Left kidney (tissue), 2 donors: ENCODE data around the gene ELOVL6. TPM values are rescaled to one million over a fixed set of nuclear protein-coding genes. Genes with fewer than 3 reads are reported as not detected.
"Not testable (repeated sequence)": the region's sequence is repeated elsewhere in the genome, so short reads cannot be mapped to it uniquely, and the experiment has no call there.

Experiments used
- DNase-seq: peaks from one replicate; pipeline ENCODE4 v3.0.0-alpha.2; 2013
- polyA plus RNA-seq: library from polyadenylated mRNA; unstranded; fragments of 120-200 nt; gene quantifications from one replicate; pipeline ENCODE4 v1.2.1, GENCODE V29; 2013; ENCODE audit not compliant: insufficient read length

Gene ELOVL6
- polyA plus RNA-seq, 1 donor: 38.2 TPM

DNA sequence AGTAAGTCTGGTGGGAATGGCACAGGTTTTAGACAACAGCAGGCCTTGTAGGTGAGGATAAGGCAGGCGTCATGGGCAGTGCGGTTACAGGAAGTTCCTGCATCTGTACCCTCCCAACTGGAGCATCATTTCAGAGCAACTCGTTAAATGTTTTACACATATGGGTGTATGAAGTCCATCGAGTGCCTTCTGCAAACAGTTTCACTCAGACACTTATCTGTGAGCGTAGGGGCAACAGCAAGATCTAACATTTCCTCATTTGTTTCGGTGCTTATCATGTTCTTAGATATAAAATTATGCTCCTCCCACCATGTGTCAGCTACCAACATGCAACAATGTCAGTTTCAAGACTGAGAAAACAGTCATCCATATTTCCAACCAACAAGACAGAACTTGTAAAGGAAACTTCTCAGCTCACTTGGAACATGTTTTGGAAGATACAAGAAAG lies 69.9 kb downstream of the ELOVL6 start:
- no peak for DNase-seq

DNA sequence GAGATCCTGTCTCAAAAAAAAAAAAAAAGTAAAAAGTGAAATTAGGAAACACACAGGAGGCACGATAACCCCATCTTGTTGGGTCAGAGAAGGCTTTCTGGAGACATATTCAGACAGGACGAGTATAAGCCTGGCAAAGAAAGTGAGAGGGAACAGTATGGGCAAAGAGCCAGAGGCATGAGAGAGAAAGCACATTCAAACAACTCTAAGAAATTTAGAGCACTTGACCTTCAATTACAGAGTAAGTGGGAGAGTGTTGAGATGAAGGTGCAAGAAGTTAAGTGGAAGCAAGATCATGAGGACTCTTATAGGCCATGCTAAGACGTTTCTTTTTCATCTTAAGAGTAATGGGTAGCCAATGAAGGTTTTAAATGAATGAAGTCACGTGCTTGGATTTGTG lies 70.4 kb downstream of the ELOVL6 start:
- no peak for DNase-seq

DNA sequence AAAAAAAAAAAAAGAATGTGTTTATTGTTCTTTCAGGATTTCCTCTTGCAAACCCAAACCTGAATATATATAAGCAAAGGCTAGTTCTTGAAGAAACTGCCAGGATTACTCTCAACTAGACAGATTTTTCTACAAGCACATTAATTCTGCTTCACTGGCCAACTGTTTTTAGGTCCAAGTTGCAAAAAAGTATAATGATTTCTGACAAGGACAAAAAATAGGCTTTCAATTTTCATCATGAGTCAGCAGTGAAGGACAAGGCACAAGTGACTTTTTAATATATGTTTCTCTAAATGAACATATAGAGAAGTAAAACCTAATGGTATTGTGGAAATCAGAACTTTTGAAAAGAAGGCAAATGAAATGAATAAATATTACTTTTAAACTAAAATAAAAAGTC lies 73.7 kb downstream of the ELOVL6 start:
- no peak for DNase-seq

DNA sequence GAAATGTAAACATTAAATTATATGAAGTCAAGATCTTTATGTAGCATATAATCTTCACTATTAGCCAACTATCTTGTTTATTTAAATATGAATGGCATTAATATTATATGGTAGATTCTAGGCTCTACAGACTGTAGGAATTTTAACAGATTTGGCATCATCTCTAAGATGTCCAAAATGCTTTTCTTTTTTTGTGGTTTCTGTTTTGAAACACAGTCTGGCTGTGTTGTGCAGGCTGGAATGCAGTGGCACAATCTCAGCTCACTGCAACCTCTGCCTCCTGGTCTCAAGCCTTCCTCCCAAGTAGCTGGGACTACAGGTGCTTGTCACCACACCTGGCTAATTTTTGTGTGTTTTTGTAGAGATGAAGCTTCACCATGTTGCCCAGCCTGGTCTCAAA lies 76.2 kb downstream of the ELOVL6 start:
- DNase-seq: no peak

DNA sequence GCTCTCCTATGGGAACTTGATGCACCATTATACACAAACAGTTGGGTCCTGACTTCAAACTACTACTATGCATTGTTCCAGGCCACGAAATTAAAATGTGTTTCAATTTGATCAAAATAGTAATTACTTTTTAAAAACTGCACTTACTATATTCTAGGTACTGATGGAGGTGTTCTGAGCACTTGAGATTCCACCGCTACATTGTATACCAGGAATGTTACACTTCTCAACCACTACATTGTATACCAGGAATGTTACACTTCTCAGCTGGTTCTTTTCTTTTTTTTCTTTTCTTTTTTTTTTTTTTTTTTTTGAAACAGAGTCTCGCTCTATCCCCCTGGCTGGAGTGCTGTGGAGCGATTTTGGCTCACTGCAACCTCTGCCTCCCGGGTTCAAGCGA lies 77.9 kb downstream of the ELOVL6 start:
- DNase-seq: no peak

DNA sequence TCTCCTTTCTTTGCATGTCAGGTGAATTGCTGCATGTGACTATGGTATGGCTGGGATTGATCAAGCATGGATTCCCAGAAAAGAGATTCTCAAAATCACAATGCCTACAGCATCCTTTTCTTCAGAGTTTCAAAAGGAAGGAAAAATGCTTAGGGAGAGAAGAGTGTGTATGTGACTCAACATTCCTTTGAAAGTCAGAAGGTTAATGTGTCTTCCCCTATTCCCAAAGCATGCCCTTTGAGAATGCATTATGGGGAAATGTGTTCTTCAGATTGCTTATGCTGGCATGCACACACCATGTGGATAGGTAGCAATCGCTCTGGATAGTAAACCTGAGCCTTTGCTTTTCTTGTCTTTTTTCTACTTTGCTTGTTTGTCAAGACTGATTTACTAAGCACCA lies 78.5 kb downstream of the ELOVL6 start:
- no peak for DNase-seq

DNA sequence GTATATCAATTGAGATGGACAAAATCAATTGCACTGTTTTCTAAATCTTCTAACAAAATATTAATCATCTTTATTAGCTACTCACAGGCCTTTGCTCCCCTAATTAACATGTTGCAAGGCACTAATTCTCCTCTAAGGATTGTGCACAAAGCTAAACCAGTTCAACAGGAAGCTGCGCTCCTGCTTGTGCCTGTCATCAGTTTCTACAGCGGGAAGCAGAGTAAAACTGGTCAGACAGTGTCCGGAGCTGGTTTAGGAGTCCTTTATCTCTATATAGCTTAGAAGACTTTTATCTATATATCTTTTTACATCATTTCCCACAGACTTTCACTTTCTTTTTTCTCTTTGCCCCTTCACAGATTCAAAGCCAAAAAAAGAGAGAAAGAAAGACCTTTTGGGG lies 79.1 kb downstream of the ELOVL6 start:
- no peak for DNase-seq

DNA sequence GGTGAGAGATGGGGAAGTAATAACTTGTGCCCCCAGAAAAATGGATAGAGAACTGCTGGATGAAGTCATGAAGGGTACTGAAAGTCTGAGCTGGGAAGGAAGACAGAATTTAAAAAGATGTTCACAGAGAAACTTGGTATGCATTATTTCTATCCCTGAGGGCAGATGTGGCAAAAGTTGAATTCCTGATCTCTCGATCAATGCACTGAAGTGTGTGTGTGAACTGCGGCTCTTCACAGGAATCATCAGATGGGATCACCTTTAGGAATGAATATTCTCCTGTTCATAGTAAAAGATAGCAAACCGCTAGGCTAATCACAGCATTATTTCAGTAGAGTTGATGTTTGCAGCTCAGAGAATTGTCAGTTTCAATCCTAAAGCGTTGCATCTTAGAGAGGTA lies 86.4 kb downstream of the ELOVL6 start:
- DNase-seq: no peak

DNA sequence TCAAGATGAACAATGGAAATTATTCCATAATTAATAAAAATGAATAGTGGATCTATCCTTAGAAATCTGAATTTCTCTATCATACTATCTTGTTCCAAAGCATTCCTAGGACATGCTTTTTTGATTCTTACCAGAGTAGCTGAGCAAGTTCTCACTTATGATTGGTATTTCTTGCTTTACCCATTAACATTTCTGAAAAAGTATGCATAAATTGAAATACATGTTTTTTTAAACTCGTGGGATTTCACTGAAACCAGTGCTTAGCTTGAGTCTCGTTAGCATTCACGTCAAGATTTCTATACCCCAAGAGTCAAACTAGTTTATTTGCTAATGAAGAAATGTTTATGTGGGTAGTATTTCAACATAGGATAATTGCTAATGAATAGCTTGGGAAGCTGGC lies 89.0 kb downstream of the ELOVL6 start:
- DNase-seq: no peak

DNA sequence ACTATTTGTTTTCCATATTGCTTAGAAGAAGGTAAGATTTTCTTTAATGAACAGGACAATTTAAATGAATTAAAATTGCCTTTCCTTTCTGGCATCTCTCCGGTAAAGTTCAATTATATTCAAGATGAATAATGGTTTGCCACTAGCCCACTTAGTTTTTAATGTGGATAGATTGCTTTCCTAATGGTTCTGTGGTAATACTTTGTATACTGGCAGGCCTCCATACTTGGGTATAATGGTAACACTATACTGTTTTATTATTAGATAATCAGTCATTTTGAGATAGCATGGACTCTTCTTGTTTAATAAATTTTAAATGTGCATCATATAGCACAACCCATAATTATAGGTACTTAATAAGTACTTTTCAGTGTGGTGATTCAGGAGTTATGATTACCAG lies 89.5 kb downstream of the ELOVL6 start:
- DNase-seq: no peak

DNA sequence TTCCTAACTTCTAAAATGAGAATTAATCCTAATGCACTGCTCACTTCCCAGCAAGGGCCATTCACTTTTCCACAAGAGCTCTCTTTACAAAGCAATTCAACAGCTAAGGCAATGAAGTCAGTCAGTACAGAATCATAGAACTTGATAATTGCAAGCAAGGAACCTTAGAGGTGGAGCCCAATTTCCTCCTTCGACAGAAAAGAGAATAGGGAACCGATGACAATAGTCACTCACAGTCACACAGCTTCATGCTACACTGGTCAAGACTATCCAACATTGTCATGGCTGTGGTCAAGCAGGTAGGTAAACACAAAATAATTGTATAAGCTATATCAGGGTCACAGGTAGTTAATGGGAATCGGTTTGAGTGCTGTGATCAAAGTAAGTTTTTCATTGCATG lies 90.0 kb downstream of the ELOVL6 start:
- DNase-seq: no peak

DNA sequence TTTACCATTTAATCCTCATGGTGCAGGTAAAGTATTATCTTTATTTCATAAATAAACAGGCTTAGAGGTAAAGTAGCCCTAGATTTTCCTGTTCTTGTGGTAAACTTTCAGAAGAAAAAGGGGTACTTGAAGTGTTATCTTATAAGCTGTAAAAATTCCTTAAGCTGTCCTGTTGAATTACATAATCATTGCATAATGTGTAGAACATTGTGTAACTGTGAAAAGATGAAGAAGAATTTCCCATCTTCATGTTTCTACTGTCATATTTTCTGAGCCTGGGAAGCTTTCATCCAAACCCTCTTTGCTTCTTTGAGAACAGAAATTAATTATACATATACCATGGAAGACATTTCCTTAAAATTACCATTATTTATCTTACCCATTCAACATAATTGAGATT lies 90.5 kb downstream of the ELOVL6 start:
- DNase-seq: no peak

DNA sequence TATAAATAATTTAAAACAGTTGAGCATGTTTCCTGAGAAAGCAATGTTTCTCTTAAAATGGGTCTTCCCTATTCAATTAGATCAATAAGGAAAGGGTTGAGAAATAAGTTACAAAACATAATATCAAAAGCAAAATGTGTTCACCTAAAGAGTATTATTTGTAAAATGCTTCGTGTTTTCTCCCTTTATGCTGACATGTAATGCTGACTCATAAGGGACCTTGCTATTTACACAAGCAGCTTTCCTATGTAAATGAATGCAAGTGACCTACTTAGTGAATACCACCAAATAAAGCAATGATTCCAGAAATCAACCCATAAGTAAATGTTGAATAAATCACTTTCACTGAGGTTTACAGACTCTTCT lies 91.5 kb downstream of the ELOVL6 start:
- no peak for DNase-seq

DNA sequence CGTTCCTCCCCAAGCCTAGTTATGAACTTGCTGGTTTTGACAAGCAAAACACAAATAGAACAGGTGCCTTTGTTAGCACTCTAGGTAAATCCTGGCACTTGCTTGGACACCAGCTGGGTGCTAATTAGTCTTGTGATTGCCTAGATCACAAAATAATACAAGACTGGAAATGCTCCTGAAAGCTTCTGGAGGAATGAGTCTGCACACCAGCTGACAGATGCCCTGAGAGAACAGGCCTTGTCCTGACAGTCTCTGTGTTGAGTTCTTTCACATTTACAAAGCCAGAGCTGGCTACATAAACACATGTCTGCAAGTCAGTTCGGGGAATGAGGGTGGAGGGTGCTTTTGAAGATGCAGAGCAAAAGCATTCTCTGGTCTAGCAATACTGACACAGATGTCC lies 93.8 kb downstream of the ELOVL6 start:
- DNase-seq: no peak

DNA sequence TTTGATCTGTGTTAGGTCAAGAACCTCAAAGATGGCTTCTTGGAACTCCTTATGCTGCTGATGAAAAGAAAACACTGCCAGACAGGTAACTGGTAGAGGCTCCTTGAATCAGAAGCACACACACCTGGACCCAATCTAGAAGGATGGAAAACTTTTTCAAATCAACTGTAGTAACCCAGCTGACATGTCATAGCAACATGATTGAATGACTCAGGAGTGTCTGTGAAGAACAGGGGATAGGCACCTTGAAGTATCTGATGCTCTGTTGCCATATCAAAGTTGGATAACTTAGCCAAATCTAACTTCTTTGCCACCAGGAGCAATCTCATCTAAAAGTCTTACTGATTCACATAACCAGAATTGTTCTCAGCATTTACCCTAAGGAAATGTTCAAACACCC lies 98.8 kb downstream of the ELOVL6 start:
- no peak for DNase-seq

DNA sequence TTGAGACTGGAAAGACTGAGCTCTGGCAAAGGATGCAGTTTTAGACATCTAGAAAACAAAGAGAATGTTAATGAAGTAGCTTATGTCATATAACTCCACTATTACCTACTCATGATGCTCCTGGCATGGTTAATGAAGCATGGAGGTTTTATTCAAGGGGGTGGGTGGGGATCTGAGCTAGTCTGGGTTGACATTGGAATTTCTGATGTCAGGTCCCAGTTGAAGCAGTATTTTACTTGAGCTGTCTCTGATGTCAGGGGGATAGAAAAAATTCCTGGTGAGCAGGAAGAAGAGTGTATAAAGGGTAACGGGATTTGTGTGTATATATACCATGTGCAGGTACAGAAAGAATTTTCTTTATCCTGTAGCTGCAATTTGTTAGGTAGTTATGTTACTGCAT lies 102.0 kb downstream of the ELOVL6 start:
- DNase-seq: no peak

DNA sequence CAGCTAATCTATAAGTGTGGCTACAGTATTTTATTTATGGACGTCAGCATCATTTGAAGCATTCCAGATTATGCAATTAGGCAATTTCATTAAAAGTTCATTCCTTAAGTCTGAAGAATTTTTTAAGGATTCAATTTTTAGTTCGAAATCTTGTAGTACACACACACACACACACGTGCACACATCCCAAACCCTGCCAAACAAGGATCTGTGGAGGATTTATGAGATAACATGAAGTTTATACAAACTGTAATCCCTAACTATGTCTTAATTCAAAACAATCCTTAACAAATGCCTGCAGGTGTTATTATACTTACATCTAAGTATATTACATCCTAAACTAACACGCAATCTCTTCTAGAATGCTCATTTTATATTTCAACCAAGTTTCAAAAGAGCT lies 105.8 kb downstream of the ELOVL6 start:
- DNase-seq: no peak

DNA sequence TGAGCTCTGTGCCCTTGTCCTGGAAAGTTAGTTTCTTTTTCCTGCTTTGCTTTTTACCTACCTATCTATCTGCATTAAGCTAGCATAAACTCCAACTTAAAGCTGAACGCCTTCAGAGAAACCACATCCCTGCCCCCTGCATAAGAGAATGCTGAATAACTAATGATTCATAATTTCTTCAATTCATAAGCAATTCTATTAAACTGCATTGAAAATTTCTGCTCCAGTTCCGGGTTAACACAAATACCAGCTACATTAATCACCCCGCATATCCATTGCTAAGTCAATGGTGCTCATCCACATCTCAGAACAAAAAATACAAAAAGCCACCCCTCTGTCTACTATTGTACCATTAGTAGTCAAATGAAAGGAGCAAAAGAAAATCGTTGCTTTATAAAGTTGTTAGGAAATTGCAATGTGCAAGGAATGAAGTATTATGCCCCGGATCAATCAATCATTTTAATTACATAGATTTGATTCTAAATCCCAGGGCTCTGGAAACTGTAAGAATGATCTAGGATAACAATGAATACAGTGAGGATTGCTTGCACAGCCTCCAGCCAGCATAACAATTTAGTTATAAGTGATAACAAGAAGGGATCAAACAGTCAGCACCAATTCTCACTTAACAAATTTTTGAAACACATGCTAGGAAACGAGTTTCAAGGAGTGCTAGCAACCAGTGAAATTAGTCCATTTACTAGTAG lies 106.8 kb downstream of the ELOVL6 start:
- DNase-seq: no peak

DNA sequence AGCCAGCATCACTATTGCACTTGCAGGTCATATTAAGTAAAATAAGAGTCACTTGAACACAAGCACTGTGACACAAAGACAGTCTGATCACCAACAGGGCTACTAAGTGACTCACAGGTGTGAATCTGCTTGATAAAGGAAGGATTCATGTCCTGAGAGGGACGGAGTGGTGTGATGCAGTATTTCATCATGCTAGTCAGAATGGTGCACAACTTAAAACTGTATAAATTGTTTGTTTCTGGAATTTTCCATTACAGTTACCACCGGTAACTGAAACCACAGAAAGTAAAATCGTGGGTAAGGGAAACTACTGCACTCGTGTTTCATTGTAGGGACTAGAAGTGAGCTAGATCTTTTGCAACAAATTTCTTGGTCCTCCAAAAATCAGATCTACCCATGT lies 109.7 kb downstream of the ELOVL6 start:
- no peak for DNase-seq

DNA sequence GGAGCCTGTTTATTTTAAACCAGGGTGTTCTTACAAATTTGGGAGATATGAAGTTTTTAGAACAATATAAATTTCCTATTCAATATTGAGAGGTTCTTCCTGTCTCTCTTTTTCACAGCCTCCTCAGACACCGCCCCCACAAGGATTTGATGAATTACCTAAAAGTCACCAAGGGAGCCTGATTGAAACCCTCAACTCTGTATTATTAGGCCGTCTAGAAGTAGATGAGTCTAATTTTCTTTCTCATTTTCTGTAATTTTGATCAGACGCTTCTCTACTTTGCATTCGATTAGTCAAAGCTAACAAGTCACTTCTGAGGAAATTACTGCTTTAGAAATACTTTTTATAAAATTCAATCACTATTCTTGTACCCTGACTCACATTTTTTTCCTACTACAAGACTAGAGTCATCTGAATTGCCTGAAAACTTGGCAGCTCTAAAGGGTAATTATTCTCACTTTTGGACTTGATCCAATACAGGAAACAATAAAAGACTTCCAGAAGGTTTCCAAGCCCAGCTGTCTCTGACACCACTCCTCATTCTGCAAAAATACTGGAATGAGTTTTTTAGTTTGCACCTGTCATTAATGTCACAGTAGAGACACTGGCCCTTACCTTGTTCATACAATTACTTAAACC lies 111.2 kb downstream of the ELOVL6 start:
- DNase-seq: peak; percentile 62

DNA sequence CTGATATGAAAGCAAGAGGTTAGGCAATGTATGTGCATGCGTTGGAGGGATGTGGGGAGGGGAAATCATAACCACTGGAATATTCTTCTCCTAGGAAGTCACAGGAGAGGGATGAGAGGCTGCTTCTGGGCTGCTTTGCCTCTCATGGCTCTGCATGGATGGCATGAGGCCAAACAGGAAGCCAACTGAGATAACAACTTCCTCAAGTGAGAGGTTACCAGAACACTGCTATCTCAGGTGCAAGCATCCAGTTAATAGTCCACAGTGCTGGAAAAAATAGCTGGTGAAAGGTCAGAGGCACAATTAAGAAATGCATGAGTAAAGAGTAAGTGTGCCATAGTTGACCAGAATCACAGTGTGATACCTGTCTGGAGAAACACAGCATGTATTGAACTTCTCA lies 113.3 kb downstream of the ELOVL6 start:
- no peak for DNase-seq

DNA sequence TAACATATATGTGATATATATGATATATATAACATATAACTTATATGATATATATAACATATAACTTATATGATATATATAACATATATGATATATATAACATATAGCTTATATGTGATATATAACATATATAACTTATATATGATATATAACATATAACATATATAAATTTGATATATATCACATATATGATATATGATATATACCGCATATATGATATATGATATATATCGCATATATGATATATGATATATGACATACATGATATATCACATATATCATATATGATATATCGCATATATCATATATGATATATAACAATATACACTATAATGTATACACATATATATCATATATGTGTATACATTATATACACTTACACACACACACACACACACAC lies 114.3 kb downstream of the ELOVL6 start:
- no peak for DNase-seq

DNA sequence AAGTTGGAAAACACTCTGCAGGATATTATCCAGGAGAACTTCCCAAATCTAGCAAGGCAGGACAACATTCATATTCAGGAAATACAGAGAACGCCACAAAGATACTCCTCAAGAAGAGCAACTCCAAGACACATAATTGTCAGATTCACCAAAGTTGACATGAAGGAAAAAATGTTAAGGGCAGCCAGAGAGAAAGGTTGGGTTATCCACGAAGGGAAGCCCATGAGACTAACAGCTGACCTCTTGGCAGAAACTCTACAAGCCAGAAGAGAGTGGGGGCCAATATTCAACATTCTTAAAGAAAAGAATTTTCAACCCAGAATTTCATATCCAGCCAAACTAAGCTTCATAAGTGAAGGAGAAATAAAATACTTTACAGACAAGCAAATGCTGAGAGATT lies 120.3 kb downstream of the ELOVL6 start:
- not testable (repeated sequence) for DNase-seq

DNA sequence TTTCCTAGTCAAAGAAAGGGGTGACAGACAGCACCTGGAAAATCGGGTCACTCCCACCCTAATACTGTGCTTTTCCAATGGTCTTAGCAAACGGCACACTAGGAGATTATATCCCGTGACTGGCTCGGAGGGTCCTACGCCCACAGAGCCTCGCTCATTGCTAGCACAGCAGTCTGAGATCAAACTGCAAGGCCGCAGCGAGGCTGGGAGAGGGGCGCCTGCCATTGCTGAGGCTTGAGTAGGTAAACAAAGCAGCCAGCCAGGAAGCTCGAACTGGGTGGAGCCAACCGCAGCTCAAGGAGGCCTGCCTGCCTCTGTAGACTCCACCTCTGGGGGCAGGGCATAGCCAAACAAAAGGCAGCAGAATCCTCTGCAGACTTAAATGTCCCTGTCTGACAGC lies 121.6 kb downstream of the ELOVL6 start:
- not testable (repeated sequence) for DNase-seq
